Gastroesophageal sphincter (tissue), 3 donors: ENCODE results near the gene TARBP1.

ENCODE experiments used
- EP300 ChIP-seq: sonication (generic); formaldehyde crosslinking; IDR thresholded peaks from one replicate; pipeline ENCODE4 v1.6.1; 2017; ENCODE audit warnings: antibody characterized with exemption, mild to moderate bottlenecking
- POLR2A ChIP-seq, 2 donors: fragments of 450-650 bp; IDR thresholded peaks; one replicate each; pipeline ENCODE4 v1.6.1; 2017; ENCODE audit warnings: antibody characterized with exemption in 2 of 2, mild to moderate bottlenecking in 2 of 2, moderate library complexity in 1 of 2
- POLR2AphosphoS5 ChIP-seq: sonication (generic); formaldehyde crosslinking; IDR thresholded peaks from one replicate; pipeline ENCODE4 v1.6.1; 2017; ENCODE audit warnings: antibody characterized with exemption
- TF ChIP-seq, protein P1 (sequence below), 4 experiments: fragments of 200-600 bp in 2 of 4; fragments of 450-650 bp in 2 of 4; sonication (generic) in 1 of 4; IDR thresholded peaks; one replicate each; pipeline ENCODE4 v1.5.1; 2017 to 2019; ENCODE audit warnings: antibody characterized with exemption in 4 of 4, mild to moderate bottlenecking in 2 of 4, moderate library complexity in 2 of 4

DNA sequence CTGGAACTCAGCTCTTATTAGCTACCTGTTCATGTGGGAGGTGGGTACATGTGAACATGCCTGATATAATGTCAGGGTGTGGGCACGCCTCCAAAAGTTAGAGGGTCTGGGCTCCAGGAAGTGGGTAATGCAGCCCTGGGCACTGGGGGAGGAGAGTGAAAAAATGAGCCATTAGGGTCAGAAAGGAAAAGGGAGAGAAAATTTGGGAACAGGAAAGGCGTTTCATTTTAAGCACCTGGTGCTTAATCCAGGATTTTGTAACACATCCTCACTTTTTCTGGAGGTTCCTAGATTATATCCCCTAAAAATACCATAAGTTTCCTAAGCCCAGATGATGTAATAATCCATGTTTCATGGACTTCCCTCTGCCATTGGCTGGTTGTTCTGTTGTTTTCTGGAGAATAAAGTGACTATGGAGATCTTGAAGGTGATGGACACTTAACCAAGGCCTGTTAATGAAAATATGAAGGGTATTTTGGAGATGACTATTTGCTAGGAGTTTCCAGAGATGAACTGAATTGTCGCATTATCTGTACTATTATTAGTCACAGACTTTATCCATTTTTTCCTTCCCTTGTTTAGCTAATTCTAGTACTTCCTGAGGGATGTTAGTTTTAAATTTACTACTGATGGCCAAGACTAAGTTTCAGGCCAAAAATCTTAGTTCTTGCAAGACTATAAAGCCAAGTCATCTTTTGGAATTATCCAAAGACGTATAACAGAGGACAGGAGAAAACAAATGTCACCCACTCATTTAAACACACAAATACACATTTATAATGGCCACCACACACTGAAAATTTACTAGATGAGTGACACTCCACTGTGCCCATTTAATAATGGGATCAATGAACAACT lies 24.4 kb upstream of the TARBP1 start:
- TF ChIP-seq, protein P1, sequence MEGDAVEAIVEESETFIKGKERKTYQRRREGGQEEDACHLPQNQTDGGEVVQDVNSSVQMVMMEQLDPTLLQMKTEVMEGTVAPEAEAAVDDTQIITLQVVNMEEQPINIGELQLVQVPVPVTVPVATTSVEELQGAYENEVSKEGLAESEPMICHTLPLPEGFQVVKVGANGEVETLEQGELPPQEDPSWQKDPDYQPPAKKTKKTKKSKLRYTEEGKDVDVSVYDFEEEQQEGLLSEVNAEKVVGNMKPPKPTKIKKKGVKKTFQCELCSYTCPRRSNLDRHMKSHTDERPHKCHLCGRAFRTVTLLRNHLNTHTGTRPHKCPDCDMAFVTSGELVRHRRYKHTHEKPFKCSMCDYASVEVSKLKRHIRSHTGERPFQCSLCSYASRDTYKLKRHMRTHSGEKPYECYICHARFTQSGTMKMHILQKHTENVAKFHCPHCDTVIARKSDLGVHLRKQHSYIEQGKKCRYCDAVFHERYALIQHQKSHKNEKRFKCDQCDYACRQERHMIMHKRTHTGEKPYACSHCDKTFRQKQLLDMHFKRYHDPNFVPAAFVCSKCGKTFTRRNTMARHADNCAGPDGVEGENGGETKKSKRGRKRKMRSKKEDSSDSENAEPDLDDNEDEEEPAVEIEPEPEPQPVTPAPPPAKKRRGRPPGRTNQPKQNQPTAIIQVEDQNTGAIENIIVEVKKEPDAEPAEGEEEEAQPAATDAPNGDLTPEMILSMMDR (IDR thresholded peaks at IDR 0.05): no peak
- TF ChIP-seq POLR2AphosphoS5: no peak
- no peak for TF ChIP-seq POLR2A (IDR thresholded peaks at IDR 0.05)
- no peak for TF ChIP-seq EP300
